ENCODE measurements around the gene ISCA2.

DNA sequence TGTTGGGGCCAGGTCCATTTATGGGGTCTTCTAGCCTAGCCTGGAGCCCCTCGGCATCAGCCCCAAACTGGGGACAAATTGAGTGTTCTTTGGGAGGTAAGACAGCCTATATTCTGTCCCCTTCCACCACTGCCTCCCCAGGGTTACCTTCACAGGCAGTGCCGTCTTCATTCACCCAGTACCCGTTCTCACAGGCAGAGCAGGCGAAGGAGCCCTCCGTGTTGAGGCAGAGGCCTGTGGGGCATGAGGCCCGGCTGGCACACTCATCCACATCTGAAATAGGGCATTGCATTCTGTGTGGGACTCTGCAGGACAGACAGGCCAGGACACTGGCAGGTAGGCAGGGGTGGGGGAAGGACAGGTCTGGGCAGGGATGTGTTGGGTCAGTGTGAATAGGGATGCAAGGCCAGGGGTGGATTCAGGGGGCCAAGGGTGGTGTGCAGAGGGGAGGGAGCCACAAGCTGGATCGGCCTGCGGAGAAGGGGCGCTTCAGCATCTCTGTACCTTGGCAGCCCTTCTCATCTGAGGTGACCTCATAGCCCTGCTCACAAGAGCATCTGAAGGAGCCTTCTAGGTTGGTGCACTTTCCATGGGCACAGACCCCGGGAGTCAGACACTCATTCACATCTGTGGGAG lies 16.1 kb downstream of the ISCA2 start:
- TF ChIP-seq, protein P1, sequence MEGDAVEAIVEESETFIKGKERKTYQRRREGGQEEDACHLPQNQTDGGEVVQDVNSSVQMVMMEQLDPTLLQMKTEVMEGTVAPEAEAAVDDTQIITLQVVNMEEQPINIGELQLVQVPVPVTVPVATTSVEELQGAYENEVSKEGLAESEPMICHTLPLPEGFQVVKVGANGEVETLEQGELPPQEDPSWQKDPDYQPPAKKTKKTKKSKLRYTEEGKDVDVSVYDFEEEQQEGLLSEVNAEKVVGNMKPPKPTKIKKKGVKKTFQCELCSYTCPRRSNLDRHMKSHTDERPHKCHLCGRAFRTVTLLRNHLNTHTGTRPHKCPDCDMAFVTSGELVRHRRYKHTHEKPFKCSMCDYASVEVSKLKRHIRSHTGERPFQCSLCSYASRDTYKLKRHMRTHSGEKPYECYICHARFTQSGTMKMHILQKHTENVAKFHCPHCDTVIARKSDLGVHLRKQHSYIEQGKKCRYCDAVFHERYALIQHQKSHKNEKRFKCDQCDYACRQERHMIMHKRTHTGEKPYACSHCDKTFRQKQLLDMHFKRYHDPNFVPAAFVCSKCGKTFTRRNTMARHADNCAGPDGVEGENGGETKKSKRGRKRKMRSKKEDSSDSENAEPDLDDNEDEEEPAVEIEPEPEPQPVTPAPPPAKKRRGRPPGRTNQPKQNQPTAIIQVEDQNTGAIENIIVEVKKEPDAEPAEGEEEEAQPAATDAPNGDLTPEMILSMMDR (conservative IDR thresholded peaks at IDR 0.05; ENCODE audit: low read depth in 2 of 2) = no peak
- TF ChIP-seq ETS1 (IDR thresholded peaks at IDR 0.05) = no peak
- TF ChIP-seq, protein P2, sequence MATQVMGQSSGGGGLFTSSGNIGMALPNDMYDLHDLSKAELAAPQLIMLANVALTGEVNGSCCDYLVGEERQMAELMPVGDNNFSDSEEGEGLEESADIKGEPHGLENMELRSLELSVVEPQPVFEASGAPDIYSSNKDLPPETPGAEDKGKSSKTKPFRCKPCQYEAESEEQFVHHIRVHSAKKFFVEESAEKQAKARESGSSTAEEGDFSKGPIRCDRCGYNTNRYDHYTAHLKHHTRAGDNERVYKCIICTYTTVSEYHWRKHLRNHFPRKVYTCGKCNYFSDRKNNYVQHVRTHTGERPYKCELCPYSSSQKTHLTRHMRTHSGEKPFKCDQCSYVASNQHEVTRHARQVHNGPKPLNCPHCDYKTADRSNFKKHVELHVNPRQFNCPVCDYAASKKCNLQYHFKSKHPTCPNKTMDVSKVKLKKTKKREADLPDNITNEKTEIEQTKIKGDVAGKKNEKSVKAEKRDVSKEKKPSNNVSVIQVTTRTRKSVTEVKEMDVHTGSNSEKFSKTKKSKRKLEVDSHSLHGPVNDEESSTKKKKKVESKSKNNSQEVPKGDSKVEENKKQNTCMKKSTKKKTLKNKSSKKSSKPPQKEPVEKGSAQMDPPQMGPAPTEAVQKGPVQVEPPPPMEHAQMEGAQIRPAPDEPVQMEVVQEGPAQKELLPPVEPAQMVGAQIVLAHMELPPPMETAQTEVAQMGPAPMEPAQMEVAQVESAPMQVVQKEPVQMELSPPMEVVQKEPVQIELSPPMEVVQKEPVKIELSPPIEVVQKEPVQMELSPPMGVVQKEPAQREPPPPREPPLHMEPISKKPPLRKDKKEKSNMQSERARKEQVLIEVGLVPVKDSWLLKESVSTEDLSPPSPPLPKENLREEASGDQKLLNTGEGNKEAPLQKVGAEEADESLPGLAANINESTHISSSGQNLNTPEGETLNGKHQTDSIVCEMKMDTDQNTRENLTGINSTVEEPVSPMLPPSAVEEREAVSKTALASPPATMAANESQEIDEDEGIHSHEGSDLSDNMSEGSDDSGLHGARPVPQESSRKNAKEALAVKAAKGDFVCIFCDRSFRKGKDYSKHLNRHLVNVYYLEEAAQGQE (IDR thresholded peaks at IDR 0.05; ENCODE audit: unreplicated experiment) = no peak
- TF ChIP-seq POLR2AphosphoS5 (IDR thresholded peaks at IDR 0.05; ENCODE audit: low read depth) = no peak
- no peak for TF ChIP-seq EZH2 (IDR thresholded peaks at IDR 0.05; ENCODE audit: low read depth, unreplicated experiment)
- TF ChIP-seq EZH2phosphoT487 (IDR thresholded peaks at IDR 0.05; ENCODE audit: unreplicated experiment) = no peak
- no peak for TF ChIP-seq CREB1 (CRISPR knock-in tag; IDR thresholded peaks at IDR 0.05; ENCODE audit: low read depth)
